H9 (cell line): Measurements from ENCODE around the gene ACTA1. TPM values are rescaled to one million over a fixed set of nuclear protein-coding genes. Genes with fewer than 3 reads are reported as not detected.

ENCODE experiments used
- DNase-seq: peaks from one replicate; pipeline ENCODE4 v3.0.0-alpha.2; 2017
- H2AFZ ChIP-seq: one replicate; pipeline ENCODE4 v1.6.1; 2013; ENCODE audit warnings: mild to moderate bottlenecking, low read length, control low read depth, moderate library complexity
- H2AK5ac ChIP-seq: 2 replicates; pipeline ENCODE4 v1.6.1; 2013; ENCODE audit warnings: low read length, control low read depth, mixed read lengths; ENCODE audit not compliant: insufficient read length
- H2BK120ac ChIP-seq: one replicate; pipeline ENCODE4 v1.6.1; 2013; ENCODE audit warnings: low read depth, mild to moderate bottlenecking, low read length, control low read depth, inconsistent platforms; ENCODE audit not compliant: poor library complexity, severe bottlenecking
- H2BK12ac ChIP-seq: 2 replicates; pipeline ENCODE4 v1.6.1; 2013; ENCODE audit warnings: low read length, control low read depth, mixed read lengths, low read depth; ENCODE audit not compliant: insufficient read length
- H2BK15ac ChIP-seq: 2 replicates; pipeline ENCODE4 v1.6.1; 2013; ENCODE audit warnings: low read depth, low read length, control low read depth
- H2BK20ac ChIP-seq: one replicate; pipeline ENCODE4 v1.6.1; 2013; ENCODE audit warnings: low read depth, mild to moderate bottlenecking, low read length, control low read depth, inconsistent platforms; ENCODE audit not compliant: poor library complexity, severe bottlenecking
- H2BK5ac ChIP-seq: 2 replicates; pipeline ENCODE4 v1.6.1; 2013; ENCODE audit warnings: low read length, control low read depth, mixed read lengths; ENCODE audit not compliant: insufficient read length
- H3K14ac ChIP-seq: 2 replicates; pipeline ENCODE4 v1.6.1; 2013; ENCODE audit warnings: low read length, control low read depth; ENCODE audit not compliant: insufficient read depth
- H3K18ac ChIP-seq: 2 replicates; pipeline ENCODE4 v1.6.1; 2013; ENCODE audit warnings: low read depth, mild to moderate bottlenecking, mixed read lengths, low read length, control low read depth; ENCODE audit not compliant: insufficient read length
- H3K23ac ChIP-seq: 2 replicates; pipeline ENCODE4 v1.6.1; 2013; ENCODE audit warnings: low read length, control low read depth, mixed read lengths, low read depth; ENCODE audit not compliant: insufficient read length
- H3K23me2 ChIP-seq: 2 replicates; pipeline ENCODE4 v1.6.1; 2013; ENCODE audit warnings: low read depth, mild to moderate bottlenecking, mixed read lengths, low read length, control low read depth; ENCODE audit not compliant: insufficient read length, poor library complexity, severe bottlenecking
- H3K27ac ChIP-seq: 2 replicates; pipeline ENCODE4 v1.5.1; 2013; ENCODE audit warnings: low read length, control low read depth, mixed read lengths, low read depth; ENCODE audit not compliant: insufficient read length
- H3K27me3 ChIP-seq: 2 replicates; pipeline ENCODE4 v1.6.1; 2013; ENCODE audit warnings: low read length, control low read depth, inconsistent platforms; ENCODE audit not compliant: insufficient read depth
- H3K4ac ChIP-seq: 2 replicates; pipeline ENCODE4 v1.6.1; 2013; ENCODE audit warnings: low read depth, mild to moderate bottlenecking, control low read depth, inconsistent platforms, low read length, moderate library complexity
- H3K4me1 ChIP-seq: 2 replicates; pipeline ENCODE4 v1.6.1; 2013; ENCODE audit warnings: low read length, control low read depth, inconsistent platforms; ENCODE audit not compliant: insufficient read depth
- H3K4me2 ChIP-seq: 2 replicates; pipeline ENCODE4 v1.6.1; 2013; ENCODE audit warnings: low read length, control low read depth, mixed read lengths; ENCODE audit not compliant: insufficient read length, insufficient read depth
- H3K56ac ChIP-seq: 2 replicates; pipeline ENCODE4 v1.6.1; 2013; ENCODE audit warnings: low read depth, mild to moderate bottlenecking, mixed read lengths, low read length, control low read depth; ENCODE audit not compliant: insufficient read length
- H3K79me1 ChIP-seq: 2 replicates; pipeline ENCODE4 v1.6.1; 2013; ENCODE audit warnings: low read depth, mild to moderate bottlenecking, moderate library complexity, low read length, control low read depth, inconsistent platforms; ENCODE audit not compliant: insufficient read depth, poor library complexity, severe bottlenecking
- H3K79me2 ChIP-seq: 2 replicates; pipeline ENCODE4 v1.6.1; 2013; ENCODE audit warnings: low read length, control low read depth, inconsistent platforms; ENCODE audit not compliant: insufficient read depth
- H3K9ac ChIP-seq: 2 replicates; pipeline ENCODE4 v1.6.1; 2013; ENCODE audit warnings: low read length, control low read depth, mixed read lengths; ENCODE audit not compliant: insufficient read length; ENCODE audit errors: extremely low read depth
- H3K9me3 ChIP-seq: one replicate; pipeline ENCODE4 v1.6.1; 2013; ENCODE audit warnings: low read depth, low read length, inconsistent platforms; ENCODE audit not compliant: control insufficient read depth
- H3T11ph ChIP-seq: one replicate; pipeline ENCODE4 v1.6.1; 2013; ENCODE audit warnings: mild to moderate bottlenecking, low read length, control low read depth, inconsistent platforms
- H4K20me1 ChIP-seq: one replicate; pipeline ENCODE4 v1.6.1; 2013; ENCODE audit not compliant: control insufficient read depth, insufficient read length, insufficient read depth
- H4K5ac ChIP-seq: 2 replicates; pipeline ENCODE4 v1.6.1; 2013; ENCODE audit warnings: low read depth, mild to moderate bottlenecking, mixed read lengths, low read length, control low read depth; ENCODE audit not compliant: insufficient read length
- H4K8ac ChIP-seq: replicated peaks from 2 replicates; pipeline ENCODE4 v1.6.1; 2013; ENCODE audit warnings: low read length, control low read depth, mixed read lengths, low read depth; ENCODE audit not compliant: insufficient read length
- H4K91ac ChIP-seq: 2 replicates; pipeline ENCODE4 v1.6.1; 2013; ENCODE audit warnings: low read depth, mild to moderate bottlenecking, moderate library complexity, mixed read lengths, low read length, control low read depth; ENCODE audit not compliant: insufficient read length
- H3K27ac Mint-ChIP-seq, 3 experiments: 2 replicates in 2 of 3; 3 replicates in 1 of 3; pipeline ENCODE4 v1.8.0; 2020 to 2021; ENCODE audit warnings: mixed read lengths in 3 of 3, mild to moderate bottlenecking in 1 of 3, moderate library complexity in 1 of 3
- H3K27me3 Mint-ChIP-seq: 2 replicates; pipeline ENCODE4 v1.8.0; 2021; ENCODE audit warnings: low read depth, mild to moderate bottlenecking, moderate library complexity, mixed read lengths
- H3K36me3 Mint-ChIP-seq, 3 experiments: 2 replicates in 2 of 3; 3 replicates in 1 of 3; pipeline ENCODE4 v1.8.0; 2020 to 2021; ENCODE audit warnings: low read depth in 3 of 3, mixed read lengths in 3 of 3; ENCODE audit not compliant: insufficient read depth in 1 of 3
- H3K4me1 Mint-ChIP-seq, 2 experiments: 2 replicates each; pipeline ENCODE4 v1.8.0; 2020; ENCODE audit warnings: mixed read lengths in 2 of 2
- H3K4me3 Mint-ChIP-seq, 2 experiments: 2 replicates in 1 of 2; 3 replicates in 1 of 2; pipeline ENCODE4 v1.8.0; 2020 to 2021; ENCODE audit warnings: mild to moderate bottlenecking in 2 of 2, mixed read lengths in 2 of 2, moderate library complexity in 1 of 2
- H3K9me3 Mint-ChIP-seq, 2 experiments: 2 replicates in 1 of 2; 3 replicates in 1 of 2; pipeline ENCODE4 v1.8.0; 2020; ENCODE audit warnings: mild to moderate bottlenecking in 2 of 2, mixed read lengths in 2 of 2, moderate library complexity in 1 of 2
- CTCF ChIP-seq: fragments of 200-600 bp; sonication (generic); conservative IDR thresholded peaks from 3 replicates; pipeline ENCODE4 v1.8.0; 2021; ENCODE audit warnings: antibody characterized with exemption, mild to moderate bottlenecking
- WGBS: extraction: QIAGEN DNeasy Blood & Tissue Kit; methylation state at CpG from one replicate; pipeline ENCODE4 v1.1.7; 2013; ENCODE audit warnings: missing lambda C conversion rate, low lambda C conversion rate, mixed read lengths; ENCODE audit not compliant: insufficient read length; ENCODE audit errors: extremely low coverage; 5-methylcytosine and 5-hydroxymethylcytosine counted together
- total RNA-seq: library from RNA; stranded (reverse); gene quantifications from 2 replicates; pipeline ENCODE4 v1.2.1, GENCODE V29; 2021

Gene ACTA1
- total RNA-seq, 1 experiment from 2014 or later = 48.5 TPM

GRCh38 chr1:229448354-229448753 lies 14.5 kb upstream of the ACTA1 start:
- Histone ChIP-seq H3K9ac (no peak overlapping the region), H4K20me1 (no peaks in the 10 kb centered on the region), H3K79me2 (no peaks in the 10 kb centered on the region), H3T11ph (no peak overlapping the region), H4K5ac (no peak overlapping the region), H3K4ac (no peak overlapping the region), H2BK120ac (no peak overlapping the region), H3K79me1 (no peaks in the 10 kb centered on the region), H3K27me3 (no peaks in the 10 kb centered on the region), H3K4me1 (no peaks in the 10 kb centered on the region), H3K4me2 (no peak overlapping the region), H2AFZ (no peak overlapping the region), H3K9me3 (no peaks in the 10 kb centered on the region), H2BK15ac (no peak overlapping the region), H3K14ac (no peak overlapping the region), H3K23me2 (no peaks in the 10 kb centered on the region), H4K8ac (no peak overlapping the region), H3K23ac (no peak overlapping the region), H2BK12ac (no peak overlapping the region), H2BK20ac (no peak overlapping the region), H3K18ac (no peak overlapping the region), H2AK5ac (no peak overlapping the region), H3K27ac (no peak overlapping the region), H4K91ac (no peak overlapping the region), H2BK5ac (no peak overlapping the region), H3K56ac (no peak overlapping the region)
- TF ChIP-seq CTCF = no peak
- no peak for DNase-seq
- peaks cover 0 to 2% of the 10 kb centered on the region in 2 experiments; a peak in 1 of 4 replicates for H3K4me1 Mint-ChIP-seq
- no peak overlapping the region for H3K27ac Mint-ChIP-seq
- H3K9me3 Mint-ChIP-seq = no peaks in the 10 kb centered on the region
- WGBS = no CpG with 5 or more reads among the region's 7 CpGs
- H3K4me3 Mint-ChIP-seq = no peak overlapping the region
- H3K27me3 Mint-ChIP-seq = no peaks in the 10 kb centered on the region
- H3K36me3 Mint-ChIP-seq = peaks cover 12 to 56% (median 34%) of the 10 kb centered on the region in 3 experiments; a peak in 6 of 7 replicates
